PC-3 (cell line): ENCODE results near the gene C1QTNF3. TPM values are rescaled to one million over a fixed set of nuclear protein-coding genes. Genes with fewer than 3 reads are reported as not detected.

Experiments used
- ATAC-seq: fragments of 200-7000 bp; cut with Tn5 transposase; 2 replicates; pipeline ENCODE4 v1.9.1; 2020; ENCODE audit warnings: mild to moderate bottlenecking, moderate library complexity
- BruUV-seq: library from RNA; stranded (reverse); fragments of 400-500 nt; replicated peaks from 2 replicates; lab custom pipeline; 2021; lab: Mats Ljungman, UMichigan
- CTCF ChIA-PET: fragments of 300-600 bp; sonication (Branson Sonifier 250); formaldehyde crosslinking; loops from one replicate; lab custom pipeline; 2022; ENCODE audit warnings: antibody characterized with exemption; lab: Charles Lee
- POLR2A ChIA-PET: fragments of 300-600 bp; sonication (Branson Sonifier 250); formaldehyde crosslinking; loops from one replicate; lab custom pipeline; 2022; ENCODE audit warnings: antibody characterized with exemption; ENCODE audit not compliant: unreplicated experiment; lab: Charles Lee
- DNase-seq: peaks from one replicate; pipeline ENCODE4 v3.0.0-alpha.2; 2015
- H2AFZ ChIP-seq: fragments of 300-600 bp; sonication (generic); 2 replicates; pipeline ENCODE4 v1.6.0; 2016; ENCODE audit warnings: antibody characterized with exemption, low read length
- H3F3A ChIP-seq: fragments of 300-600 bp; sonication (generic); one replicate; pipeline ENCODE4 v1.6.0; 2017; ENCODE audit warnings: antibody characterized with exemption, low read length, control low read depth, mild to moderate bottlenecking; ENCODE audit not compliant: unreplicated experiment
- H3K27ac ChIP-seq: fragments of 300-600 bp; sonication (generic); 2 replicates; pipeline ENCODE4 v1.5.1; 2016; ENCODE audit warnings: mild to moderate bottlenecking, low read length
- H3K27me3 ChIP-seq: fragments of 300-600 bp; sonication (generic); 2 replicates; pipeline ENCODE4 v1.6.1; 2016; ENCODE audit warnings: low read length, mixed read lengths
- H3K36me3 ChIP-seq: fragments of 300-600 bp; sonication (generic); 2 replicates; pipeline ENCODE4 v1.6.1; 2016; ENCODE audit warnings: low read depth, mixed run types, low read length, mixed read lengths
- H3K4me1 ChIP-seq: fragments of 300-600 bp; sonication (generic); 2 replicates; pipeline ENCODE4 v1.5.1; 2016; ENCODE audit warnings: low read length; ENCODE audit not compliant: insufficient read depth
- H3K4me2 ChIP-seq: fragments of 300-600 bp; sonication (generic); 2 replicates; pipeline ENCODE4 v1.6.0; 2016; ENCODE audit warnings: low read length
- H3K4me3 ChIP-seq: fragments of 300-600 bp; sonication (generic); 2 replicates; pipeline ENCODE4 v1.5.1; 2016; ENCODE audit warnings: mild to moderate bottlenecking, low read length, mixed read lengths
- H3K79me2 ChIP-seq: fragments of 300-600 bp; sonication (generic); 2 replicates; pipeline ENCODE4 v1.6.1; 2017; ENCODE audit warnings: low read length, mixed read lengths
- H3K9ac ChIP-seq: fragments of 300-600 bp; sonication (generic); 2 replicates; pipeline ENCODE4 v1.6.0; 2016; ENCODE audit warnings: mild to moderate bottlenecking, low read length
- H3K9me2 ChIP-seq: fragments of 300-600 bp; sonication (generic); replicated peaks from 2 replicates; pipeline ENCODE4 v1.6.1; 2016; ENCODE audit warnings: mixed run types, low read length, mixed read lengths
- H3K9me3 ChIP-seq: fragments of 300-600 bp; sonication (generic); 2 replicates; pipeline ENCODE4 v1.6.1; 2016; ENCODE audit warnings: low read length, mixed read lengths
- H4K20me1 ChIP-seq: fragments of 300-600 bp; sonication (generic); 2 replicates; pipeline ENCODE4 v1.6.1; 2016; ENCODE audit warnings: low read length, mixed read lengths
- CTCF ChIP-seq: fragments of 300-600 bp; sonication (generic); conservative IDR thresholded peaks from 2 replicates; pipeline ENCODE4 v1.5.1; 2017; ENCODE audit warnings: antibody characterized with exemption, low read depth, mild to moderate bottlenecking, low read length
- EZH2 ChIP-seq: fragments of 300-600 bp; sonication (generic); IDR thresholded peaks from one replicate; pipeline ENCODE4 v1.6.1; 2017; ENCODE audit warnings: antibody characterized with exemption, mild to moderate bottlenecking, low read length; ENCODE audit not compliant: unreplicated experiment
- EZH2phosphoT487 ChIP-seq: fragments of 300-600 bp; sonication (generic); IDR thresholded peaks from 2 replicates; pipeline ENCODE4 v1.6.1; 2018; ENCODE audit warnings: mild to moderate bottlenecking, antibody characterized with exemption, low read length, borderline replicate concordance
- intact Hi-C: fragments of 100-400 bp; cut with micrococcal nuclease; formaldehyde crosslinking; loops from 2 replicates; pipeline ENCODE4 v1.9.0; 2023
- total RNA-seq: library from RNA; depleted of rRNA; stranded (reverse); fragments of >200 nt; gene quantifications from 2 replicates; pipeline ENCODE4 v1.2.3, GENCODE V29; 2014

The C1QTNF3 gene
- total RNA-seq, 1 experiment from 2014 or later = 1.1 TPM

GRCh38 chr5:34035756-34036155 lies 7.3 kb downstream of the C1QTNF3 start:
- CTCF ChIA-PET = no interaction called here
- no peak overlapping the region for H3K9ac ChIP-seq
- H3K27me3 ChIP-seq = no peaks in the 10 kb centered on the region
- no peaks in the 10 kb centered on the region for H3K79me2 ChIP-seq
- no TSS peak for BruUV-seq
- H3K4me1 ChIP-seq = no peaks in the 10 kb centered on the region
- H3K9me2 ChIP-seq = no peaks in the 10 kb centered on the region
- no peak overlapping the region for H2AFZ ChIP-seq
- no peak overlapping the region for H3K4me3 ChIP-seq
- ATAC-seq (no peak), DNase-seq (no peak)
- H3K9me3 ChIP-seq = no peaks in the 10 kb centered on the region
- H4K20me1 ChIP-seq = no peaks in the 10 kb centered on the region
- no peaks in the 10 kb centered on the region for H3K36me3 ChIP-seq
- TF ChIP-seq EZH2phosphoT487 = no peak
- no peak for TF ChIP-seq CTCF
- TF ChIP-seq EZH2 = no peak
- no peaks in the 10 kb centered on the region for H3F3A ChIP-seq
- H3K27ac ChIP-seq = no peak overlapping the region
- intact Hi-C loops = no loop called here
- POLR2A ChIA-PET = no interaction called here
- no peak overlapping the region for H3K4me2 ChIP-seq

GRCh38 chr5:34034534-34035327 lies 8.3 kb downstream of the C1QTNF3 start:
- no peak overlapping the region for H3K9ac ChIP-seq
- TF ChIP-seq EZH2 (no peak), CTCF (no peak), EZH2phosphoT487 (no peak)
- no peak overlapping the region for H2AFZ ChIP-seq
- no peaks in the 10 kb centered on the region for H3K36me3 ChIP-seq
- ChIA-PET POLR2A (no interaction called here), CTCF (no interaction called here)
- ATAC-seq (no peak), DNase-seq (no peak)
- no peaks in the 10 kb centered on the region for H3K4me1 ChIP-seq
- no peak overlapping the region for H3K27ac ChIP-seq
- no peaks in the 10 kb centered on the region for H3K79me2 ChIP-seq
- no peak overlapping the region for H3K4me3 ChIP-seq
- H3K9me3 ChIP-seq = no peaks in the 10 kb centered on the region
- H3K4me2 ChIP-seq = no peak overlapping the region
- no peaks in the 10 kb centered on the region for H3F3A ChIP-seq
- no peaks in the 10 kb centered on the region for H3K27me3 ChIP-seq
- H4K20me1 ChIP-seq = no peaks in the 10 kb centered on the region
- no TSS peak for BruUV-seq
- intact Hi-C loops = no loop called here
- H3K9me2 ChIP-seq = no peaks in the 10 kb centered on the region

DNA sequence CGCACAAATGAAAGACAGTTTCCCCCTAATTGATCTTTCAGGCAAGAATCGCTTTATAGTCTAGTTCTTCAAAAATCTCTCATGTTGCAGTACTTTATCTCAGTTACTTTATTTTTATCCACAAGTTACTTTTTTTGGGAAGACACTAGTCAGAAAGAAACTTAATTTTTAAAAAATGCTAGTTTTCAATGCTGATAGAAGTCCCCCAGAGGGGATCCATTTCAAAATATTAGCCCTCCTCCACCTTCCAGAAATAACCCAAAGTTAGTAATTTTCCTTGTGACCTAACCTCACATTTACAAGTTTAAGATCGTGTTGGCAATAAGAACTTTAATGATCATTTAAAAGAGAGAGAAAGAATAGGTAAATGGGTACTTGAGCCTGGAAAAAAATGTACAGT lies 11.0 kb downstream of the C1QTNF3 start:
- Histone ChIP-seq H3K9me2 (no peaks in the 10 kb centered on the region), H3K36me3 (no peaks in the 10 kb centered on the region), H3F3A (no peaks in the 10 kb centered on the region), H3K27ac (no peak overlapping the region), H2AFZ (no peak overlapping the region), H3K9ac (no peak overlapping the region), H3K9me3 (no peaks in the 10 kb centered on the region), H3K4me2 (no peak overlapping the region), H3K4me1 (no peaks in the 10 kb centered on the region), H3K27me3 (no peaks in the 10 kb centered on the region), H3K79me2 (no peaks in the 10 kb centered on the region), H4K20me1 (no peaks in the 10 kb centered on the region), H3K4me3 (no peak overlapping the region)
- ChIA-PET CTCF (no interaction called here), POLR2A (no interaction called here)
- TF ChIP-seq CTCF (no peak), EZH2 (no peak), EZH2phosphoT487 (no peak)
- DNase-seq = no peak
- no TSS peak for BruUV-seq
- ATAC-seq = no peak
- intact Hi-C loops = no loop called here
